Lung microvascular endothelial cell (primary cell): Measurements from ENCODE around the gene GDPD4. TPM values are rescaled to one million over a fixed set of nuclear protein-coding genes. Genes with fewer than 3 reads are reported as not detected.

Experiments
- DNase-seq, 2 donors: peaks; one replicate each; pipeline versions ENCODE4 v3.0.0 to v3.0.0-alpha.2; 2010; ENCODE audit warnings: low read depth in 2 of 2
- total RNA-seq: library from RNA; depleted of rRNA; stranded (reverse); fragments of >200 nt; gene quantifications from 2 replicates; pipeline ENCODE4 v1.2.1, GENCODE V29; 2014

GDPD4 gene
- total RNA-seq, 1 donor from 2014 or later, result not detected

- DNase-seq, result peak in 1 of 2 donors; percentile 4
Observed at GRCh38 chr11:77175869-77176539, 125.5 kb downstream of the GDPD4 start.

GRCh38 chr11:77175021-77175842 lies 126.3 kb downstream of the GDPD4 start:
- no peak for DNase-seq

- DNase-seq, result no peak
Observed at GRCh38 chr11:77174559-77174958, 126.9 kb downstream of the GDPD4 start.

GRCh38 chr11:77173494-77173893 lies 128.0 kb downstream of the GDPD4 start:
- DNase-seq, result peak; percentile 5 to 44

- peak; percentile 17 to 54 for DNase-seq
Observed at GRCh38 chr11:77172666-77172982, 128.9 kb downstream of the GDPD4 start.

GRCh38 chr11:77171885-77172665 lies 129.4 kb downstream of the GDPD4 start:
- no peak for DNase-seq

- DNase-seq, result no peak
Observed at GRCh38 chr11:77171254-77171653, 130.2 kb downstream of the GDPD4 start.

GRCh38 chr11:77170107-77170506 lies 131.4 kb downstream of the GDPD4 start:
- DNase-seq, result no peak

- no peak for DNase-seq
Observed at GRCh38 chr11:77167791-77168190, 133.7 kb downstream of the GDPD4 start.

GRCh38 chr11:77167111-77167626 lies 134.3 kb downstream of the GDPD4 start:
- DNase-seq, result no peak

Other genes with a start within 250 kb of the GDPD4 start
- 1.8 and 3.3 TPM in 2 replicates for gene CAPN5, start 234.7 kb downstream of the GDPD4 start, total RNA-seq
- gene OMP, start 198.8 kb downstream of the GDPD4 start, total RNA-seq, result not detected in 2 replicates
- 4.6 and 4.8 TPM in 2 replicates for gene MYO7A, start 173.4 kb downstream of the GDPD4 start, total RNA-seq
- gene PAK1, start 172.4 kb upstream of the GDPD4 start, total RNA-seq, result under 0.01 and 0.87 TPM in 2 replicates